Osteoblast (primary cell): ENCODE results near the gene CDX1. TPM values are rescaled to one million over a fixed set of nuclear protein-coding genes. Genes with fewer than 3 reads are reported as not detected.

Source experiments
- DNase-seq: peaks from one replicate; pipeline ENCODE4 v3.0.0; 2011; ENCODE audit warnings: low spot score, mixed read lengths; ENCODE audit not compliant: insufficient read length; ENCODE audit errors: missing footprints
- H2AFZ ChIP-seq: 2 replicates; pipeline ENCODE4 v1.6.0; 2011; ENCODE audit warnings: mild to moderate bottlenecking, low read length
- H3K27ac ChIP-seq: 2 replicates; pipeline ENCODE4 v1.5.1; 2011; ENCODE audit warnings: mild to moderate bottlenecking, low read depth, low read length, moderate library complexity
- H3K27me3 ChIP-seq: 2 replicates; pipeline ENCODE4 v1.6.0; 2012; ENCODE audit warnings: mild to moderate bottlenecking, control low read depth, inconsistent platforms, low read length, moderate library complexity; ENCODE audit not compliant: insufficient read depth
- H3K36me3 ChIP-seq: 2 replicates; pipeline ENCODE4 v1.5.1; 2011; ENCODE audit warnings: mild to moderate bottlenecking, low read length, control low read depth, moderate library complexity; ENCODE audit not compliant: insufficient read depth
- H3K4me1 ChIP-seq: 2 replicates; pipeline ENCODE4 v1.5.1; 2011; ENCODE audit warnings: mild to moderate bottlenecking, low read length, control low read depth, moderate library complexity; ENCODE audit not compliant: insufficient read depth
- H3K4me2 ChIP-seq: 2 replicates; pipeline ENCODE4 v1.6.0; 2011; ENCODE audit warnings: mild to moderate bottlenecking, low read length; ENCODE audit not compliant: insufficient read depth
- H3K4me3 ChIP-seq: fragments of 200-600 bp; sonication (generic); 3 replicates; pipeline ENCODE4 v1.5.1; 2012; ENCODE audit warnings: mild to moderate bottlenecking, low read length, inconsistent platforms; ENCODE audit not compliant: insufficient read depth
- H3K79me2 ChIP-seq: 2 replicates; pipeline ENCODE4 v1.6.0; 2012; ENCODE audit warnings: mild to moderate bottlenecking, low read length, control low read depth, inconsistent platforms; ENCODE audit not compliant: insufficient read depth
- H3K9me3 ChIP-seq: 2 replicates; pipeline ENCODE4 v1.5.1; 2011; ENCODE audit warnings: low read depth, low read length, control low read depth
- H4K20me1 ChIP-seq: 2 replicates; pipeline ENCODE4 v1.6.0; 2012; ENCODE audit warnings: mild to moderate bottlenecking, low read length, control low read depth; ENCODE audit not compliant: insufficient read depth
- CTCF ChIP-seq: IDR thresholded peaks from 2 replicates; pipeline ENCODE4 v1.5.1; 2011; ENCODE audit warnings: mild to moderate bottlenecking, low read depth, low read length, moderate library complexity; ENCODE audit errors: extremely low read depth
- total RNA-seq: library from RNA; depleted of rRNA; stranded (reverse); fragments of >200 nt; gene quantifications from 2 replicates; pipeline ENCODE4 v1.2.3, GENCODE V29; 2012

CDX1 gene
- total RNA-seq, 1 donor, result 0.36 TPM

GRCh38 chr5:150158170-150158949 is 8.2 kb upstream of the CDX1 start:
- Histone ChIP-seq H3K36me3 (peaks cover 7% of the 10 kb centered on the region), H3K4me2 (peak overlapping the region; percentile 22), H3K4me1 (peaks cover 58% of the 10 kb centered on the region), H4K20me1 (peaks cover 8% of the 10 kb centered on the region), H3K4me3 (peak overlapping the region; percentile 17), H3K9me3 (no peaks in the 10 kb centered on the region), H3K79me2 (peaks cover 21% of the 10 kb centered on the region), H2AFZ (peak overlapping the region; percentile 77), H3K27ac (peak overlapping the region; percentile 83), H3K27me3 (no peaks in the 10 kb centered on the region)
- DNase-seq, result peak; percentile 90
- no peak for TF ChIP-seq CTCF

DNA sequence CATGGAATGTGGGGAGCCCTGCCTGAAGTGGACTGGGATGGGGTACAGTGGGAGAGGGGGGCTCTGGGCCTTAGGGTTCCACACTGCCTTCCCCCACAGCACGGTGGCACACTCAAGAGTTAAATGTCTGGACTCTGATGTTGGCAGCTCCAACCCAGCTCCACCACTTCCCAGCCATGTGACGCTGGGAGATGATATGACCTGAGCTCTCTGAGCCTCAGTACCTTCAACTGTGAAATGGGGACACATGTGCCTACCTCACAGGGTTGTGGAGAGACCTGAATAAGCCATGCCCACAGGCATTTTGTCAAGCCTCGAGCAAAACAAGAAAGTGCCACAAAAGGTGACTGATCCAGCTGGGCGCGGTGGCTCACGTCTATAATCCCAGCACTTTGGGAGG is 7.5 kb upstream of the CDX1 start:
- H3K9me3 ChIP-seq, result no peaks in the 10 kb centered on the region
- H2AFZ ChIP-seq, result peak overlapping the region; percentile 77
- H3K27ac ChIP-seq, result peak overlapping the region; percentile 83
- H3K4me3 ChIP-seq, result no peak overlapping the region
- peaks cover 2% of the 10 kb centered on the region for H4K20me1 ChIP-seq
- peaks cover 2% of the 10 kb centered on the region for H3K36me3 ChIP-seq
- no peaks in the 10 kb centered on the region for H3K27me3 ChIP-seq
- peaks cover 58% of the 10 kb centered on the region for H3K4me1 ChIP-seq
- H3K4me2 ChIP-seq, result no peak overlapping the region
- no peak for TF ChIP-seq CTCF
- no peak for DNase-seq
- H3K79me2 ChIP-seq, result peaks cover 14% of the 10 kb centered on the region

DNA sequence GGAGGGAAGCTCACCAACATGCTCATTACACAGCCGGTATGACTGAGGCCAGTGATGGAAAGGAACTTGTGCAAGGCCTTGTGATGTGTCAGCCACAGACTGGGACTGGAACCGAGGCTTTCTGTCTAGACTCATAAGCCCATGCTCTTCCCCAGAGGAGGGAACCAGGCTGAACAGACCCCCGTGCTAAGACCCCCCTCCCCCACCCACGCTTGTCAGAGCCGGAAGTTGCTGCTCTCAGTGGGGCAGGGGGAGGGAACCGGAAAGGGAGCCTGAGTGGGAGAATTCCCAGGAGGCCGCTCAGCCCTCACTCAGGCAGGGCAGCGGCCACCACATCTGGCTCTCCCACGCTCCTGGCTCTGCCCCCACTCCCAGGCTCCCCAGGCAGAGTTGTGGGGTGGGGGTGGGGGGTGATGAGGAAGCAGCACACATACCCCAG is 6.8 kb upstream of the CDX1 start:
- peak; percentile 95 for DNase-seq
- H3K36me3 ChIP-seq, result no peaks in the 10 kb centered on the region
- H3K9me3 ChIP-seq, result no peaks in the 10 kb centered on the region
- no peak overlapping the region for H3K4me2 ChIP-seq
- H3K4me1 ChIP-seq, result peaks cover 57% of the 10 kb centered on the region
- H2AFZ ChIP-seq, result peak overlapping the region; percentile 8
- no peak for TF ChIP-seq CTCF
- H3K27ac ChIP-seq, result peak overlapping the region; percentile 83
- H3K79me2 ChIP-seq, result peaks cover 7% of the 10 kb centered on the region
- no peaks in the 10 kb centered on the region for H4K20me1 ChIP-seq
- no peaks in the 10 kb centered on the region for H3K27me3 ChIP-seq
- no peak overlapping the region for H3K4me3 ChIP-seq

GRCh38 chr5:150160448-150161081 is 6.0 kb upstream of the CDX1 start:
- H3K27ac ChIP-seq, result peak overlapping the region; percentile 83
- H2AFZ ChIP-seq, result peak overlapping the region; percentile 8
- no peak for DNase-seq
- H3K27me3 ChIP-seq, result no peaks in the 10 kb centered on the region
- no peaks in the 10 kb centered on the region for H4K20me1 ChIP-seq
- no peak overlapping the region for H3K4me3 ChIP-seq
- no peaks in the 10 kb centered on the region for H3K9me3 ChIP-seq
- no peak for TF ChIP-seq CTCF
- H3K4me1 ChIP-seq, result peaks cover 57% of the 10 kb centered on the region
- H3K79me2 ChIP-seq, result no peaks in the 10 kb centered on the region
- H3K36me3 ChIP-seq, result no peaks in the 10 kb centered on the region
- no peak overlapping the region for H3K4me2 ChIP-seq
